GM19099 (cell line): Measurements from ENCODE around the gene TPT1.

Experiments
- POLR2A ChIP-seq: IDR thresholded peaks from 3 replicates; pipeline ENCODE4 v1.6.1; 2011; ENCODE audit warnings: low read depth; ENCODE audit not compliant: insufficient read length; ENCODE audit errors: extremely low read depth

The TPT1 gene

GRCh38 chr13:45341034-45341798 lies at the start of gene TPT1:
Gene TPT1, minus strand, starts transcription at chr13:45341183. Its CDS starts 114 bp downstream, at chr13:45341069.
- peak; percentile 98 for TF ChIP-seq POLR2A

DNA sequence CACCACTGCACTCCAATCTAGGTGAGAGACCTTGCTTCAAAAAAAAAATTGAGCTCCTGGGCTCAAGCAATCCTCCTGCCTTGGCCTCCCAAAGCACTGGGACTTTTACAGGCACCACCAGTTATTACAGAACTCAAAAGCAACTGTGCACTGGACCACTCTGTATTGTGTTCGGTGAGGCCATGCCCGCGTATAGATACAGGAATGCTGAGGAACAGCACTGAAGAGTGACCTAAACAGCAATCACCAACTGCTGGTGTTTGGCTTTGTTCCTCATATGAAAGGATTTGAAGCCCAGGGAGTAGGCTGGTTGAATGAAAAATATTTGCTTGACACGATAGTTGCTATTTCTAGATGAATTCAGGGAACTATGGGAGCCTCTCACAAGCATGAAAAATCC lies 47.7 kb upstream of the TPT1 start:
- TF ChIP-seq POLR2A: no peak

DNA sequence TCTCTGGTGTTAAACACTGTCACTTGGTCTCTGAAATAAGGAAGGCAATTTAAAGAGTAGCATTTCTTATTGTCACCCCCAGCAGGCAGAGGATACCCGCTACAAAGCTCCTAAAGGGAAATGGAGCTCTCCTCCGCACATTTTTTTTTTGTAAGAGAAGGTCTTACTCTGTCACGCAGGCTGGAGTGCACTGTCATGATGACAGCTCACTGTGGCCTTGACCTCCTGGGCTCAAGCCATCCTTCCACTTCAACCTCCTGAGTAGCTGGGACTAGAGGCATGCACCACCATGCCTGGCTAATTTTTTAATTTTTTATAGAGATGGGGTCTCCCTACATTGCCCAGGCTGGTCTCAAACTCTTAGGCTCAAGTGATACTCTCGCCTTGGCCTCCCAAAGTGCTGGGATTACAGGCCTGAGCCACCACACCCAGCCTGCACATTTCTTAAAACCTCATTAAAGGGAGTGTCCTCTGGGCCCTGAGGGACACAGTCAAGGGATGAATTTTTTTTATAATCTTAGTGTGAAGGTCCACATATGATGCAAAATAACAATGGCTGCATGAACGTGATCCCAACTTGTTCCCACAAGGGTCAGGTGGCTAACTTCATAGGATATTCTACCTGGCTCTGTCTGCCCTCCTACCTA lies 45.0 kb upstream of the TPT1 start:
- no peak for TF ChIP-seq POLR2A

GRCh38 chr13:45385320-45385719 lies 44.3 kb upstream of the TPT1 start:
- no peak for TF ChIP-seq POLR2A

DNA sequence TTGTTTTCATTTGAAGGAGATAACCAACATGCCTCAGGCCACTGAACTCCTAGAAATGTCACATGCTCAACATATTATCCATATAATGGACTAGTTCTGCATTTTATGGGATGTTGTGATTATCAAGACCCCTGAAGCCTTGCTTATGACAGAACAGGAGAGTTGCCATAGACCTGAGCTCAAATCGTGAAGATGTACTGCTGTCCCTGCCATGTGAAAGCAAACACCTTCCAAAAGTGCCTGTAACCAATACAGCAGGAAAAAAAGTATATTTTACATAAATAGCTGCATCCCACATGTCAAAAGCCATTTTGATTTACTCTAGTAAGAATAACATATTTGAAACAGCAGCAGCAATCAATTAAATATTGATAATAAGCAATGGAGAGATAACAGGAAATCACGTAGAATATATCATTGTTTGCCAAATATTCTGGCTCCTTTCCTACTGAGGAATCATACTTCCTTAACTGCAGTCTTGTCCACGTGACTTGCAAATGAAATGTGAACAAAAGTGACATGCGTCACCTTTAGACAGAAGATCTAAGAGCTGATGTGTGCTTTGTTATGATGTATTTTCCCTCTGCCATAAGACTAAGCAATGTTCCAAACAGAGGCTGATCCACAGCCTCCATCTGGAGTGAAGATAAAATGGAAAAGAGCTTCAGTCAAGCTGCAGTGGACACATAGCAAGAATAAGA lies 43.6 kb upstream of the TPT1 start:
- TF ChIP-seq POLR2A: no peak

GRCh38 chr13:45381196-45381595 lies 40.2 kb upstream of the TPT1 start:
- TF ChIP-seq POLR2A: no peak

DNA sequence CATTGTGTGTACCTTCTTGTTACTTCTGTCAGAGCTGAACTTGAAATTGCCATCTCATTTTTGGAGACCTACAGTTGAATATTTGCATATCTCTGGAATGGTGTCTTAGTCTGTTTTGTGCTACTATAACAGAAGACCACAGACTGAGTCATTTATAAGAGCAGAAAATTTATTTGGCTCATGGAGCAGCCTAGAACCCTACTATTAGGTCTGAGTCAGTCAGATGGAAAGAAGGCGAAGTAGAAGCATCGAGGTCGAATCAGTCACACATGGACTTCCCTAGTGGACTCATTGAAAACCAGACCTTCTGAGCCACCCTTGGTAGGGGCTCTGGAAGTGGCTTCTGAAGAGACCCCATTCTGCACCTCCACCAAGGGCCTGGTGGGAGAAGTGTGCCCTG lies 33.9 kb upstream of the TPT1 start:
- TF ChIP-seq POLR2A: no peak

- no peak for TF ChIP-seq POLR2A
Observed at GRCh38 chr13:45373162-45373547, 32.2 kb upstream of the TPT1 start.

- no peak for TF ChIP-seq POLR2A
Observed at GRCh38 chr13:45372189-45373161, 31.5 kb upstream of the TPT1 start.

DNA sequence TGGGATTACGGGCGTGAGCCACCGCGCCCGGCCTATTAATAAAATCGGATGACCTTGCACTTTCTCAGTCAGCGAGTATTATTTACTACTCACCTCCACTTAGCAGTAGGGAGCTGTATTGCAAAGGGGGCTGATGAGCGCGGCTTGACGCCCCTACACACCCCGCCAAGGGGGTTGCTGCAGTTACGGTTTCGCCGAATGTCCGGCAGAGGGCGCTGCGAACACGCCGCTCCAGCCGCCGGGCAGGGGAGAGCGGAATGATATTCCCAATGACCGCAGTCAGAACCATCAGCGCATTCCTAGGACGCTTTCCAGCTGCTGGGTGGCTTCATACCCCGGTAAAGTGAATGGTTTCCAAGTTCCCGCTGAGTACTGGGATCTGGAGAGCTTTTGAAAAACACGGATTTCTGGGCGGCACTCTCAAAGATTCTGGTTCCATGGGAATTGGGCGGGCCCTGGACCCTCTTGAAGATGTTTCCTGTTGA lies 30.0 kb upstream of the TPT1 start:
- TF ChIP-seq POLR2A: no peak

DNA sequence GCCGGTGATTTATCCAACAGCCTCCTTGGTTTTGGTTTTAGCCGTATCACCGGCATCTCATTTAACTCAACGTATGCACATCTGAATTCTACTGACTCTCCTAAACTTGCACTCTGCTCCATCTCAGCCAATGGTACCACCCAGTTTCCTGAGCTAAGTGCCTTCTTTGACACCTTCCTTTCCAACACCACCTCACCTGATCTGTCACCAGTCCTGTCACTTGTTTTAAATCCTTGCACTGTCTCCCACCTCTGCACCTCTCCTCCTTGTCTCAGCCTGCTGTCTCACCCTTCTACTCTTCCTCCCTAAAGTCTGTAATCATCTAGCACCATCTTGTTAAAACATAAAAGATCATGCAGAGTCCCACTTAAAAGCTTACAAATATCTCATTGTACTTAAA lies 28.1 kb upstream of the TPT1 start:
- TF ChIP-seq POLR2A: no peak

DNA sequence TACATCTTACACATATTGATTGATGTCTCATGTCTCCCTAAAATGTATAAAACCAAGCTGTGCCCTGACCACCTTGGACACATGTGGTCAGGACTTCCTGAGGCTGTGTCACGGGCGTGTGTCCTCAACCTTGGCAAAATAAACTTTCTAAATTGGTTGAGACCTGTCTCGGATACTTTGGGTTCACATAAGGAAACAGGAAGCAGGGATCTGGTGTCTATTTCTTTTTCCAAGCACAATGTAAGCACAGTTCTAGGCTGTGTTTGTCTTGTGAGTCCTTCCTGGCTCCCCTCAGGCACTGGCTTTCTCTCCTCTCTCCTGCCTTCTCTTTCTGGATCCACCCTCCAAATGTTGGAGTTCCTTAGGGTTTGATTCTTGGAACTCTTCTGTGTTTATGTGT lies 27.6 kb upstream of the TPT1 start:
- no peak for TF ChIP-seq POLR2A

DNA sequence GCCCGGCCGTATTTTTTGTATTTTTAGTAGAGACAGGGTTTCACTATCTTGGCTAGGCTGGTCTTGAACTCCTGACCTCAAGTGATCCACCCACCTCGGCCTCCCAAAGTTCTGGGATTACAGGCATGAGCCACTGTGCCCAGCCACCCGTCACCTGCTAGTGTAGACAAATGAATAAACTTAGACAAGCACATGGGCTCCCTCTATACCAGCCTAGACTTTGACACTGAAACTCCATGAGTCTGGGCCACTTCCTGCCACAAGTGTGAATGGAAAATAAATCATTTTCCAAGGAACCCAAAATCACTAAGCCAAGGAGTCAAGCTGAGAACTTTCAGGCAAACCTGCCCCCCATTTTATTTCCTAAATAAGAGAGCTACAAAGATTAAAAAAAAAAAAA lies 27.0 kb upstream of the TPT1 start:
- no peak for TF ChIP-seq POLR2A

- no peak for TF ChIP-seq POLR2A
Observed at GRCh38 chr13:45367358-45367757, 26.4 kb upstream of the TPT1 start.

DNA sequence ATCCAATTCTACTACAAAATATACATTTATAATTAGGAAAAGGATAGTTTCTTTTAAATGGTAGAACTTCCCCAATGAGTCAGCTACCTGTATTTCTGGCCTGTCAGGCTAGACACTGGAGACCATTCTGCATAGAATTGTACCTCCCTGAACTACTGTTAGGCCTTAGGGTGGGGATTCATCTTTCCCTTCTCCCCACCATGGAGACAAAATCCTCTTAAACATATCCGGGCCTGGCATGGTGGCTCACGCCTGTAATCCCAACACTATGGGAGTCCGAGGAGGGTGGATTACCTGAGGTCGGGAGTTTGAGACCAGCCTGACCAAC lies 24.5 kb upstream of the TPT1 start:
- TF ChIP-seq POLR2A: no peak
